CD4-positive, CD25-positive, alpha-beta regulatory T cell (primary cell): ENCODE measurements around the gene FGF18. TPM values are rescaled to one million over a fixed set of nuclear protein-coding genes. Genes with fewer than 3 reads are reported as not detected.
A peak's percentile ranks its signal among the peaks of the same experiment; 100 is the strongest.

ENCODE experiments used
- ATAC-seq, 2 donors: fragments of 150-1000 bp; cut with Tn5 transposase; one replicate each; pipeline ENCODE4 v1.10.0; 2021; ENCODE audit warnings: low read depth in 2 of 2, moderate number of reproducible peaks in 2 of 2, moderate library complexity in 1 of 2
- DNase-seq, 3 donors: peaks; one replicate each; pipeline versions ENCODE4 v3.0.0 to v3.0.0-alpha.2; 2012 to 2022; ENCODE audit warnings: mixed read lengths in 1 of 3
- H3K27ac ChIP-seq: one replicate; pipeline ENCODE4 v1.7.0; 2013; ENCODE audit warnings: mild to moderate bottlenecking, low read length; ENCODE audit not compliant: insufficient read depth, poor library complexity, severe bottlenecking
- H3K27me3 ChIP-seq: one replicate; pipeline ENCODE4 v1.7.0; 2013; ENCODE audit warnings: low read length; ENCODE audit not compliant: control insufficient read depth, insufficient read depth
- H3K36me3 ChIP-seq: one replicate; pipeline ENCODE4 v1.7.0; 2013; ENCODE audit warnings: mild to moderate bottlenecking, low read length, moderate library complexity; ENCODE audit not compliant: control insufficient read depth, insufficient read depth
- H3K4me1 ChIP-seq: 2 replicates; pipeline ENCODE4 v1.7.0; 2013; ENCODE audit warnings: mild to moderate bottlenecking, low read length; ENCODE audit not compliant: insufficient read depth, control insufficient read depth, poor library complexity, severe bottlenecking
- H3K4me3 ChIP-seq: one replicate; pipeline ENCODE4 v1.7.0; 2013; ENCODE audit warnings: low read depth, mild to moderate bottlenecking, low read length, moderate library complexity
- H3K9me3 ChIP-seq, 2 experiments: 1 replicate in 1 of 2; 2 replicates in 1 of 2; pipeline ENCODE4 v1.7.0; 2013; ENCODE audit warnings: low read length in 2 of 2, mild to moderate bottlenecking in 1 of 2, moderate library complexity in 1 of 2; ENCODE audit not compliant: control insufficient read depth in 2 of 2
- H3K27ac Mint-ChIP-seq, 3 donors: one replicate each; pipeline ENCODE4 v1.8.0; 2020 to 2022; ENCODE audit warnings: mild to moderate bottlenecking in 3 of 3, mixed read lengths in 3 of 3, moderate library complexity in 2 of 3
- H3K27me3 Mint-ChIP-seq: one replicate; pipeline ENCODE4 v1.8.0; 2022; ENCODE audit warnings: mild to moderate bottlenecking, mixed read lengths
- H3K36me3 Mint-ChIP-seq: one replicate; pipeline ENCODE4 v1.8.0; 2020; ENCODE audit warnings: mixed read lengths
- H3K4me1 Mint-ChIP-seq, 4 donors: one replicate each; pipeline ENCODE4 v1.8.0; 2020 to 2022; ENCODE audit warnings: mixed read lengths in 4 of 4, mild to moderate bottlenecking in 1 of 4
- H3K4me3 Mint-ChIP-seq, 4 donors: one replicate each; pipeline ENCODE4 v1.8.0; 2020 to 2022; ENCODE audit warnings: mild to moderate bottlenecking in 4 of 4, mixed read lengths in 4 of 4, moderate library complexity in 3 of 4
- H3K9me3 Mint-ChIP-seq, 7 donors: one replicate each; pipeline ENCODE4 v1.8.0; 2020 to 2022; ENCODE audit warnings: mixed read lengths in 7 of 7, mild to moderate bottlenecking in 3 of 7, moderate library complexity in 2 of 7
- polyA plus RNA-seq, 4 donors: library from polyadenylated mRNA; unstranded; fragments of 300-500 nt; fragmentation: Illumina TruSeq; gene quantifications; one replicate each; pipeline ENCODE4 v1.2.3, GENCODE V29; 2021
- total RNA-seq: library from RNA; stranded (reverse); gene quantifications from one replicate; pipeline ENCODE4 v1.2.3, GENCODE V29; 2022

The FGF18 gene
- total and polyA plus RNA-seq, 5 donors from 2014 or later = 0.18 to 0.57 TPM; not detected in 3

DNA sequence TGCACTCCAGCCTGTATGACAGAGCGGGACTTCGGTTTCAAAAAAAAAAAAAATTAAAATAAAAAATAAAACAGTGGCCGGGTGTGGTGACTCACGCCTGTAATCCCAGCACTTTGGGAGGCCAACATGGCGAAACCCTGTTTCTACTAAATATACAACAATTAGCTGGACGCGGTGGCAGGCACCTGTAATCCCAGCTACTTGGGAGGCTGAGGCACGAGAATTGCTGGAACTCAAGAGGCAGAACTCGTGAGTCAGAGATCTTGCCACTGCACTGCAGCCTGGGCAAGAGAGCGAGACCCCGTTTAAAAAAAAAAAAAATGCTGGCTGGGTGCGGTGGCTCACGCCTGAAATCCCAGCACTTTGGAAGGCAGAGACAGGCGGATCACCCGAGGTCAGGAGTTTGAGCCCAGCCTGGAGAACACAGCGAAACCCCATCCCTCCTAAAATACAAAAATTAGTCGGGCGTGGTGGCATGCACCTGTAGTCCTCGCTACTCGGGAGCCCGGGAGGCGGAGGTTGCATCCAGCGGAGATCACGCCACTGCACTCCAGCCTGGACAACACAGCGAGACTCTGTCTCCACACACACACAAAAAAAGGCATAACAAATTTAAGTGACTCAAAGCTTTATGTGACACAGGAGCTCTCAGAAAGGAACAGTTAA, 33.3 kb upstream of the FGF18 start:
- peak overlapping the region in 3 of 4 donors; percentile 43 to 95 (median 77) for H3K4me3 Mint-ChIP-seq

DNA sequence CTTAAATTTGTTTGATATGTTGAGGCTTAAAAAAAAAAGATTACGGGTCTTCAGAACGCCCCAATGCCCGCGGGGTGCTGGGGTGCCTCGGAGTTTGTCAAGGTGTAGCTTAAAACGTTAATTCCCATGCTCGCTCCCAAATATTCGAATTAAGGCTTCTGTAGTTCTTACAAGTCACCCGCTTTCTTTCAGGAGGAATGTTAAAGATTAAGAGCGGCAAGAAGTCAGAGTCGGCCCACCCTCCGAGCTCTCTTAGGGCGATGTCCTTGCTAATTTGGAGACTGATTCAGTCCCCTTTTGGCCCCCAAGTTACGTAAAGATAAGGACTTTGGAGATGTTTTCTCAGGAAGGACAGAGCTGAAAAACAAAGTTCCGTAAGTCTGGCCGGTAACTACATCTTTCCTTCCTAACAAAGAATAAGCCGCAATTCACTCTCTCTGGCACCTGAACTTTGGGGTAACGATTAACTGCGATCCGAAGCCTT, 32.5 kb upstream of the FGF18 start:
- peaks cover 18% of the 10 kb centered on the region for H3K27me3 Mint-ChIP-seq
- peaks cover 19% of the 10 kb centered on the region for H3K36me3 Mint-ChIP-seq
- Histone ChIP-seq H3K4me3 (peak overlapping the region; percentile 97), H3K36me3 (peaks cover 11% of the 10 kb centered on the region), H3K4me1 (peaks cover 49% of the 10 kb centered on the region), H3K27me3 (no peaks in the 10 kb centered on the region), H3K9me3 (no peaks in the 10 kb centered on the region), H3K27ac (peak overlapping the region; percentile 90)
- H3K9me3 Mint-ChIP-seq = peaks cover 0 to 2% (median 0%) of the 10 kb centered on the region in 7 donors
- no peak for ATAC-seq
- DNase-seq = no peak
- H3K4me1 Mint-ChIP-seq = peaks cover 23 to 47% (median 36%) of the 10 kb centered on the region in 4 donors
- peak overlapping the region; percentile 98 to 99 (median 99) for H3K27ac Mint-ChIP-seq
- peak overlapping the region; percentile 94 to 99 (median 97) for H3K4me3 Mint-ChIP-seq

More for the DNA sequence above, 33.3 kb upstream of the FGF18 start:
- Histone ChIP-seq H3K4me1 (peaks cover 42% of the 10 kb centered on the region), H3K9me3 (no peaks in the 10 kb centered on the region), H3K4me3 (no peak overlapping the region), H3K27ac (no peak overlapping the region), H3K27me3 (no peaks in the 10 kb centered on the region), H3K36me3 (peaks cover 4% of the 10 kb centered on the region)
- ATAC-seq = no peak
- H3K9me3 Mint-ChIP-seq = peaks cover 0 to 2% (median 0%) of the 10 kb centered on the region in 7 donors
- H3K4me1 Mint-ChIP-seq = peaks cover 19 to 42% (median 31%) of the 10 kb centered on the region in 4 donors
- peaks cover 23% of the 10 kb centered on the region for H3K27me3 Mint-ChIP-seq
- peaks cover 14% of the 10 kb centered on the region for H3K36me3 Mint-ChIP-seq
- DNase-seq = no peak
- peak overlapping the region; percentile 20 to 66 (median 46) for H3K27ac Mint-ChIP-seq

DNA sequence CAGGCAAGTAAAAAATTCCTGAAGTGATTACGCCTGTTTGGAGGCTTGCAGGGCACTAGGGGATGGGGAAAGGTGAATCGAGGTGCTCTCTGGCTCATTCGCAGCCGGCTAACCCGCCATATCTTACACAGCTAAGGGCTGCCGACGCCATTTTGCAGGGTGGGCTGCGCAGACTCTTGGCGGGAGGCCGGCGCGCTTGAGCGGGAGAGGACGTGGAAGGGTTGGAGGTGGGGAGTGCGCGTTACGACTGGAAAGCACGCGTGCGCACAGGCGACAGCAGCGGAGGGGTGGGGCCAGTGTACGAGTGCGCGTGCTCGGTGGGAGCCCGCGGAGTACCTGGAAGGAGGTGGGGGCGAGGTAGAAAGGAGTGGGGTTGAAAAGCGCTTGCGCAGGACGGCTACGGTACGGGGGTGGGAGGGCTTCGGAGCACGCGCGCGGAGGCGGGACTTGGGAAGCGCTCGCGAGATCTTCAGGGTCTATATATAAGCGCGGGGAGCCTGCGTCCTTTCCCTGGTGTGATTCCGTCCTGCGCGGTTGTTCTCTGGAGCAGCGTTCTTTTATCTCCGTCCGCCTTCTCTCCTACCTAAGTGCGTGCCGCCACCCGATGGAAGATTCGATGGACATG, 32.0 kb upstream of the FGF18 start, which contains the start of gene NPM1:
NPM1 (plus strand) TSS at position 505 of the 625 bp plus-strand sequence; CDS start at position 605, 100 bp downstream.
- peak within 1 kb of the TSS; percentile 97 for H3K4me3 ChIP-seq
- Mint-ChIP-seq H3K27me3 (peaks cover 18% of the 10 kb centered on the region), H3K9me3 (peaks cover 0 to 2% (median 0%) of the 10 kb centered on the region in 7 donors), H3K4me1 (peaks cover 23 to 53% (median 38%) of the 10 kb centered on the region in 4 donors), H3K36me3 (peaks cover 22% of the 10 kb centered on the region), H3K4me3 (peak within 1 kb of the TSS; percentile 94 to 99 (median 97)), H3K27ac (peak within 1 kb of the TSS; percentile 98 to 100 (median 99))
- peaks cover 55% of the 10 kb centered on the region for H3K4me1 ChIP-seq
- ATAC-seq (peak; percentile 81 to 83), DNase-seq (peak; percentile 95 to 99 (median 98))
- no peaks in the 10 kb centered on the region for H3K27me3 ChIP-seq
- peak within 1 kb of the TSS; percentile 90 for H3K27ac ChIP-seq
- H3K36me3 ChIP-seq = peaks cover 17% of the 10 kb centered on the region
- no peaks in the 10 kb centered on the region for H3K9me3 ChIP-seq

DNA sequence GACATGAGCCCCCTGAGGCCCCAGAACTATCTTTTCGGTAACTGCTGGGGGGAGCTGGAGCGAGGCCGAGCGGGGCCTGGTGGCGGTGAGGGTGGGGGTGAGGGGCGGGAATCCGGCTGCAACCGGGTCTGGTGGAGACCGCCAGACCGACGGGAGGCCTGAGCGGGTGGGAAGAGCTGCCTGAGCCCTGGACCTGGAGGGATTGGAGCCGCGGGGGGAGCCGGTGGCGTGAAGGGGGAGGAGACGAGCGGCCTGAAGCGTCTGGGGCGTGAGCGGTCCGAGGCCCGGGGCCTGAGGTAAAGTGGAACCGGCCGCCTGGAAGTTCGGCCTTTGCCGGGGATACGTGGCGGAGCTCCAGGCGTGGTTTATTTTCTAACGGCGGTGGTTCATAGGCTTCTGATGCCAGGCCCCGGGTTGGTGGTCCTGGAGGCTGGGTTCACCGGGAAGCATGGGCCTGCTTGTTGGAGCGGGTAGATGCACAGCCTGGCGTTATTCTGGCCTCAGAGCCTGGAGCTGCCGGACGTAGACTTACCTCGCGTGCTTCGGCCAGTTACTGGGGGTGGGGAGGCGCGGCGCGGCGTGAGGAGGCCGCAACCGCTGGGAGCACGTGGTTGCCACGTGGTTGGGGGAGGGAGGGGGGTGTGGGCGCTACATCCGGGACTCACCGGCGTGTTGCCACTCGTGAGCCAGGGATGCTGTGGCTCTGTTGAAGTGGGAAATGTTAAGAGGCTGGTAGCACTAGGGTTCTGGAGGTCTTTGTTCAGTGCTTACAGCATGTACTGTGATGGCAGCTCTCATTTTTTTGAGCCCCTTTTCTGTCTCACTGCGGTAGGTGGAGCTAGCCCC, 31.3 kb upstream of the FGF18 start:
- DNase-seq = peak; percentile 76 to 87 (median 79)
- Histone ChIP-seq H3K4me3 (peak overlapping the region; percentile 95), H3K9me3 (no peaks in the 10 kb centered on the region), H3K36me3 (peaks cover 24% of the 10 kb centered on the region), H3K27ac (peak overlapping the region; percentile 90), H3K27me3 (no peaks in the 10 kb centered on the region), H3K4me1 (peaks cover 55% of the 10 kb centered on the region)
- peak overlapping the region; percentile 94 to 99 (median 97) for H3K4me3 Mint-ChIP-seq
- H3K9me3 Mint-ChIP-seq = peaks cover 0 to 2% (median 0%) of the 10 kb centered on the region in 7 donors
- peaks cover 29% of the 10 kb centered on the region for H3K36me3 Mint-ChIP-seq
- H3K4me1 Mint-ChIP-seq = peaks cover 27 to 60% (median 45%) of the 10 kb centered on the region in 4 donors
- peak; percentile 27 to 28 for ATAC-seq
- peaks cover 14% of the 10 kb centered on the region for H3K27me3 Mint-ChIP-seq
- peak overlapping the region; percentile 98 to 100 (median 99) for H3K27ac Mint-ChIP-seq

DNA sequence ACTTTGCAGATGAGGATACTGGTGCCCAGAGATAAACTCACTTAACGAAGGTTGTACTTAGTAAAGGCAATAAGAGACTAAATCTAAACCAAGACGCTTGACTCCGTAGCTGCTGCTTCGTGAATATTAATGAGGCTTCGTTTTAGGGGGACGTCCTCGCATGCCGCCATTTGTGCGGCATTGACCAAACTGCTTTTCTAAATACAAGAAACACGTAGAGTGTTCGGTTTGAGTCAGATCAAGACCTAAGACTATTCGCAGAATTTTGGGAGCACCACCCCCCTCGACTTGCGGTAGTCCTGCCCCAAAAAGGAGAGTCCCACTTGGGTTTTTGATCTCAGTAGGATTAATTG, 30.7 kb upstream of the FGF18 start:
- H3K4me3 ChIP-seq = peak overlapping the region; percentile 95
- ATAC-seq (no peak), DNase-seq (peak in 1 of 3 donors; percentile 61)
- peaks cover 0 to 2% (median 0%) of the 10 kb centered on the region in 7 donors for H3K9me3 Mint-ChIP-seq
- H3K4me1 Mint-ChIP-seq = peaks cover 31 to 65% (median 48%) of the 10 kb centered on the region in 4 donors
- peaks cover 30% of the 10 kb centered on the region for H3K36me3 ChIP-seq
- H3K4me1 ChIP-seq = peaks cover 55% of the 10 kb centered on the region
- H3K27ac ChIP-seq = peak overlapping the region; percentile 90
- peak overlapping the region; percentile 98 to 100 (median 99) for H3K27ac Mint-ChIP-seq
- no peaks in the 10 kb centered on the region for H3K27me3 ChIP-seq
- no peaks in the 10 kb centered on the region for H3K9me3 ChIP-seq
- H3K4me3 Mint-ChIP-seq = peak overlapping the region; percentile 94 to 99 (median 97)
- peaks cover 13% of the 10 kb centered on the region for H3K27me3 Mint-ChIP-seq
- H3K36me3 Mint-ChIP-seq = peaks cover 34% of the 10 kb centered on the region

DNA sequence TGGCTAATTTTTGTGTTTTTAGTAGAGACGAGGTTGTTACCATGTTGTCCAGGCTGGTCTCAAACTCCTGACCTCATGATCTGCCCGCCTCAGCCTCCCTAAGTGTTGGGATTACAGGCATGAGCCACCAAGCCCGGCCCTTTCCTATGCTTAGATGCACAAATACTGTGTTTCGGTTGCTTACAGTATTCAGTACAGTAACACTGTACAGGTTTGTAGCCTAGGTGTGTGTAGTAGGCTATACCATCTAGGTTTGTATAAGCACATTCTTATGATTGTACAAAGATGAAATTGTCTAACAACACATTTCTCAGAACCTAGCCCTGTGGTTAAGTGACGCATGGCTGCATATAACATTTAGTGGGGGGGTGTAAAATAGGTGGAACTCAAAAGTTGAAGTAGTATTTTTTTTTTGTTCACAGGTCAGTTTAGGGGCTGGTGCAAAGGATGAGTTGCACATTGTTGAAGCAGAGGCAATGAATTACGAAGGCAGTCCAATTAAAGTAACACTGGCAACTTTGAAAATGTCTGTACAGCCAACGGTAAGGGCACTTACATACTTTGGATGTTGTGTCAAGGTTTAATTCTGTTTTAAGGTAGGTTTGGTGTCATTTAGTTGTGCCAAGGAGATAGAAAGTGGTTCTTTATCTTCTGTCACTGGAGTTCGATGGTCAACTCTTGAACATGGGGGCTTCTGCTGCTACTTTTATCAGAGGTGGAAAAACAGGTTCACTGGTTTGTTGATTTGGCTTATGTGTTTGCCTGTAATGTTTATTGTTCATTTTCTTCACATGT, 28.4 kb upstream of the FGF18 start:
- H3K4me1 Mint-ChIP-seq = peaks cover 31 to 77% (median 55%) of the 10 kb centered on the region in 4 donors
- no peak overlapping the region for H3K27ac ChIP-seq
- H3K36me3 ChIP-seq = peaks cover 51% of the 10 kb centered on the region
- H3K27me3 Mint-ChIP-seq = peaks cover 13% of the 10 kb centered on the region
- no peaks in the 10 kb centered on the region for H3K27me3 ChIP-seq
- no peaks in the 10 kb centered on the region for H3K9me3 ChIP-seq
- ATAC-seq (no peak), DNase-seq (peak in 1 of 3 donors; percentile 76)
- H3K27ac Mint-ChIP-seq = peak overlapping the region; percentile 65 to 83 (median 75)
- H3K4me3 Mint-ChIP-seq = peak overlapping the region; percentile 70 to 99 (median 96)
- peaks cover 0 to 2% (median 0%) of the 10 kb centered on the region in 7 donors for H3K9me3 Mint-ChIP-seq
- H3K36me3 Mint-ChIP-seq = peaks cover 42% of the 10 kb centered on the region
- H3K4me1 ChIP-seq = peaks cover 55% of the 10 kb centered on the region
- peak overlapping the region; percentile 60 for H3K4me3 ChIP-seq
